AG04449 (cell line): Measurements from ENCODE around the gene RGP1.

Source experiments
- CTCF ChIA-PET: fragments of 350-600 bp; formaldehyde crosslinking; extraction: SDS; loops from one replicate; lab custom pipeline; 2021; ENCODE audit warnings: antibody characterized with exemption; lab: Yijun Ruan, JAX
- POLR2A ChIA-PET: fragments of 400-600, 350-600 bp; formaldehyde crosslinking; extraction: SDS; loops from one replicate; lab custom pipeline; 2020; ENCODE audit warnings: antibody characterized with exemption, inconsistent platforms; lab: Yijun Ruan, JAX
- DNase-seq: peaks from one replicate; pipeline ENCODE4 v3.0.0-alpha.2; 2010; ENCODE audit warnings: low read depth, low spot score
- H3K4me3 ChIP-seq: 2 replicates; pipeline ENCODE4 v1.5.1; 2011; ENCODE audit warnings: low read depth, mild to moderate bottlenecking, control low read depth, low read length
- TF ChIP-seq, protein P1 (sequence below): IDR thresholded peaks from one replicate; pipeline ENCODE4 v1.5.1; 2011; ENCODE audit warnings: mild to moderate bottlenecking, moderate library complexity, low read length, control low read depth, inconsistent platforms; ENCODE audit not compliant: insufficient read depth; ENCODE audit errors: missing control alignments

The RGP1 gene

DNA sequence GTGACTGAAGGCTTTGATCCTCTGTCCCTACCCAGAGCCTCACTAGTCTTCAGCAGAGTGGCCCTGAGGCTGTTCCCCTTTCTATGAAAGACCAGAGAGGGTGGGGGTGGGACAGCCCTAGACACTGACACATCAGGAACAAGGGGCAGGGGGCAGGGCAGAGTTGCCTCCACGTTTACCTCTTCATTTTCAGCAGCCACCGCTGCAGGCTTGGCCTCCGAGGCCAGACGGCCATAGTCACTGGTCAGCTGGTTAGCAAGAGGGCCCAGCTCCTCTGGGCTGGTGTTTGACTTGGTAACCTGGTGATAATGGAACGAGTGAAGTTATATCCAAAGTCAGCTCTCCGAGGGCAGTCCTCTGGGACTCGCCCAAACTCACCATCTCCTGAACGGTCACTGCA is 43.7 kb upstream of the RGP1 start:
- H3K4me3 ChIP-seq: no peak overlapping the region
- POLR2A ChIA-PET: interaction anchor here (0.6 to 4.0 kb wide), 5 partner anchors 9 to 21 kb away, joined by 4 to 27 read pairs (median 5); no protein-coding TSS in a partner anchor
- TF ChIP-seq, protein P1, sequence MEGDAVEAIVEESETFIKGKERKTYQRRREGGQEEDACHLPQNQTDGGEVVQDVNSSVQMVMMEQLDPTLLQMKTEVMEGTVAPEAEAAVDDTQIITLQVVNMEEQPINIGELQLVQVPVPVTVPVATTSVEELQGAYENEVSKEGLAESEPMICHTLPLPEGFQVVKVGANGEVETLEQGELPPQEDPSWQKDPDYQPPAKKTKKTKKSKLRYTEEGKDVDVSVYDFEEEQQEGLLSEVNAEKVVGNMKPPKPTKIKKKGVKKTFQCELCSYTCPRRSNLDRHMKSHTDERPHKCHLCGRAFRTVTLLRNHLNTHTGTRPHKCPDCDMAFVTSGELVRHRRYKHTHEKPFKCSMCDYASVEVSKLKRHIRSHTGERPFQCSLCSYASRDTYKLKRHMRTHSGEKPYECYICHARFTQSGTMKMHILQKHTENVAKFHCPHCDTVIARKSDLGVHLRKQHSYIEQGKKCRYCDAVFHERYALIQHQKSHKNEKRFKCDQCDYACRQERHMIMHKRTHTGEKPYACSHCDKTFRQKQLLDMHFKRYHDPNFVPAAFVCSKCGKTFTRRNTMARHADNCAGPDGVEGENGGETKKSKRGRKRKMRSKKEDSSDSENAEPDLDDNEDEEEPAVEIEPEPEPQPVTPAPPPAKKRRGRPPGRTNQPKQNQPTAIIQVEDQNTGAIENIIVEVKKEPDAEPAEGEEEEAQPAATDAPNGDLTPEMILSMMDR: no peak
- CTCF ChIA-PET: interaction anchor here (31.2 to 34.3 kb wide), 2 partner anchors 3 to 13 kb away, joined by 816 read pairs; partner anchors contain the start of genes CREB3, TLN1 and TPM2
- DNase-seq: no peak

DNA sequence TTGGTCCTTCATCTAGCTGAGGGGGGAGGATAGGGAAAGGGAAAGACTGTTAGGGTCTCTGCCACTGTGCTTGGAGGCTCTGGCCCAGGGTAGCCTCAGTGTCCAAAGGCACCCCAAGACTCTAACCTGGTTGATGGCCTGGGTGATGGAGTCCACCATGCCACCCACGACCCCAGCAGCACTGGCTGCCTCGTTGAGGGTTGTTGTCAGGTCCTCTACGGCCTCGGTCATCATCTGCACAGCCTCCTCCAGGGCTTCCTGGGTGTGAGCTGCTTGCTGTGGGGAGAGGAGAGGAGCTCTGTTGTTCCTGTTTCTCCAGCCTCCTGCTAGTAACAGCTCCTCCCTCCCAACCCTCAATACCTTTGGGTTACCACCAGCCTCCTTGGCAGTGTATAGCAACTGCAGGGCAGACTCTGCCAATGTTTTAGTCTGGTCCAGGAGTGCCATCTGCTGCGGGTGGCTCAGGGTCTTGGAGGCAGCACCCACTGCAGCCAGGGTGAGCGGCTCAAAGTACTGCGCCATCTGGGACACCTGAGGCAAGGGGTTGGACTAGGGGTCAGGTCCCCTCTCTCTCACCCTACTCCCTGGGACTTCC is 43.2 kb upstream of the RGP1 start:
- POLR2A ChIA-PET: interaction anchor here (0.6 to 4.0 kb wide), 5 partner anchors 10 to 23 kb away, joined by 4 to 27 read pairs (median 5); no protein-coding TSS in a partner anchor
- DNase-seq: no peak
- CTCF ChIA-PET: interaction anchor here (31.2 to 34.3 kb wide), 2 partner anchors 3 to 12 kb away, joined by 816 read pairs; partner anchors contain the start of genes CREB3, TLN1 and TPM2
- TF ChIP-seq, protein P1: no peak
- H3K4me3 ChIP-seq: no peak overlapping the region

DNA sequence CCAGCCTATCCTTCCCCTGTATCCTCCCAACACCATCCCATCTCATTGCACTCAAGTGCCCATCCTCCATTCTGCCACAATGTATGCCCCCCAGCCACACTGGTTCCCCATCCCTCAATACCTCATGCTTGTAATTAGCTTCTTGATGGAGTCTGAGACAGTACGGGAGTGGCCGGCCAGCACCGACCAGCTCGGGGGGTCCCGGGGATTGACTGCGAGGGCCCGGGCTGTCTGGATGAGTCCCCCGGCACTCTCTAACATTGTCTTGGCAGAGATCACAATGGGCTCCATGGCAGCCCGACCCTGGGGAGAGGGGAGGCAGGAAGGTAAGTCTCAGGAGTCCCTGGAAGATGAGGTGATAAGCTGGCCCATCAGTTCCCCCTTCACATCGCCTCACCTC is 42.1 kb upstream of the RGP1 start:
- CTCF ChIA-PET: interaction anchor here (31.2 to 34.3 kb wide), 2 partner anchors 4 to 11 kb away, joined by 816 read pairs; partner anchors contain the start of genes CREB3, TLN1 and TPM2
- POLR2A ChIA-PET: interaction anchor here (0.5 to 4.0 kb wide), 3 partner anchors 9 to 22 kb away, joined by 3 to 27 read pairs (median 21); no protein-coding TSS in a partner anchor
- TF ChIP-seq, protein P1: no peak
- no peak for DNase-seq
- no peak overlapping the region for H3K4me3 ChIP-seq

DNA sequence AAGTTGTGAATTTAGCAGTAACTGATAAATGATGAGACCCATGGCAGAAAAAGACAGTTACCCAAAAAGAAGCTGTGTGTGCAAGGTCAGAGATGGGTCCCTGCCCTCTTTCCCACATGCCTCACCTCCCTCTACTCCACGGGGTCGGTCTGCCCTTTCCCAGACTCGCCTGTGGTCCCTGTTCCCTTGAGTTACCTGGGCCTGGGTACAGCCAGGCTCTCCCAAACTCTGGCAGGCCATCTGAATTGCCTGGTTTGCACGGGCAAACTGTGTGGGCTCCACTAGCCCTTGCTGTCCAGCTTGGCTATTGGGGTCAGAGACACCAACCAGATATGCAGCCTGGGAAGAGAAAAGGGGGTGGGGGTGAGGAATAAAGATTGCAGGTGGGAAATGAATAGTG is 40.9 kb upstream of the RGP1 start:
- DNase-seq: no peak
- ChIA-PET POLR2A (interaction anchor here (3.2 to 4.0 kb wide), 2 partner anchors 13 to 21 kb away, joined by 21 to 27 read pairs; no protein-coding TSS in a partner anchor), CTCF (interaction anchor here (2.1 to 34.3 kb wide), 3 partner anchors 5 to 47 kb away, joined by 7 to 816 read pairs (median 816); partner anchors contain the start of genes CREB3, TLN1 and TPM2)
- no peak overlapping the region for H3K4me3 ChIP-seq
- TF ChIP-seq, protein P1: no peak

DNA sequence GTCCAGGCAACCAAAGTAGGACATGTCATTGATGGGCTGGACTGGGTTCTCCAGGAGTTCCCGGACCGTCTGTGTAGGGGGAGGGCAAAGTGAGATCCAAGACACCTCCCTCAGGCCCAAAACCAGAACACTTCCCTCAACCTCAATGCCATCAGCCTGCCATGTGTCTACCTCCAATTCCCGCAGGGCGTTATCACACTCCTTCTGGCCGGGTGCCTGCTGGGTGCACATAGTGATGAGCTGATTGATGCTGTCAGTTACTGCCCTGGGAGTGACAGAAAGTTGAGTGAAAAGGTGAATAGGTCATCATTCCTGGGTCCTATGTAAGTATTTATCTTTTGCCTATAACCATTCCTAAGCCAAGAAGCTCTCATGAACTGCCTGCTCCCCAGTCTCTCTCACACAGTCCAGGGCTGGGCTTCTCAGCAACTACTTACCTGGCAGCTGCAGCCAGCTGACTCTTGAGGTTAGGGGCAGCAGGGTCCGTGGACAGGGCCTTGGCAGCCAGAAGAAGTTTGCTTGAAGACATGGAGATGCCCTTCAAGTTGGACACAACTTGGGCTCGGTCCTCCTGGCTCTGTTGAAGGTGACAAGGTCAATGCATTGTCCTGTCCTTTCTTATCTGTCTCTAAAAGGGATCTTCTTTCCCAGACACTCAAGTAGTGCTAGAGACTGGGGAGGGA is 38.1 kb upstream of the RGP1 start:
- TF ChIP-seq, protein P1: no peak
- CTCF ChIA-PET: interaction anchor here (31.2 to 34.3 kb wide), 2 partner anchors 7 to 8 kb away, joined by 816 read pairs; partner anchors contain the start of genes CREB3, TLN1 and TPM2
- no peak overlapping the region for H3K4me3 ChIP-seq
- no peak for DNase-seq
- POLR2A ChIA-PET: interaction anchor here (0.7 to 3.0 kb wide), 4 partner anchors 10 to 21 kb away, joined by 3 to 16 read pairs (median 6); partner anchors contain the start of gene TPM2
